Mammary epithelial cell (primary cell): ENCODE measurements around the gene OR10H2.

ENCODE experiments used
- CTCF ChIP-seq, 2 donors: IDR thresholded peaks in 1 of 2; conservative IDR thresholded peaks in 1 of 2; 2 replicates each; pipeline ENCODE4 v1.5.1; 2011 to 2012; ENCODE audit warnings: inconsistent platforms in 2 of 2, low read length in 2 of 2, mild to moderate bottlenecking in 2 of 2, control low read depth in 1 of 2, low read depth in 1 of 2; ENCODE audit not compliant: insufficient read depth in 1 of 2; ENCODE audit errors: extremely low read depth in 1 of 2
- EZH2 ChIP-seq: IDR thresholded peaks from 2 replicates; pipeline ENCODE4 v1.6.1; 2012; ENCODE audit warnings: low read length, inconsistent platforms, borderline replicate concordance

GRCh38 chr19:15732388-15732787 is 4.6 kb downstream of the OR10H2 start:
- TF ChIP-seq CTCF (conservative IDR thresholded peaks at IDR 0.05 in 1 of 2, IDR thresholded peaks at IDR 0.05 in 1 of 2; ENCODE audit: extremely low read depth in 1 of 2, insufficient read depth in 1 of 2, low read depth in 1 of 2, low read length in 2 of 2) (no peak), EZH2 (no peak)
